H4 (cell line): ENCODE data around the gene DENND1C. TPM values are rescaled to one million over a fixed set of nuclear protein-coding genes. Genes with fewer than 3 reads are reported as not detected.

Experiments
- DNase-seq: peaks from one replicate; pipeline ENCODE4 v3.0.0-alpha.2; 2015; ENCODE audit warnings: low spot score
- total RNA-seq: library from RNA; depleted of rRNA; stranded (reverse); fragments of >200 nt; shearing (Covaris generic); gene quantifications from 2 replicates; pipeline ENCODE4 v1.2.3, GENCODE V29; 2014

DENND1C gene
- total RNA-seq, 1 experiment from 2014 or later: 0.19 TPM

DNA sequence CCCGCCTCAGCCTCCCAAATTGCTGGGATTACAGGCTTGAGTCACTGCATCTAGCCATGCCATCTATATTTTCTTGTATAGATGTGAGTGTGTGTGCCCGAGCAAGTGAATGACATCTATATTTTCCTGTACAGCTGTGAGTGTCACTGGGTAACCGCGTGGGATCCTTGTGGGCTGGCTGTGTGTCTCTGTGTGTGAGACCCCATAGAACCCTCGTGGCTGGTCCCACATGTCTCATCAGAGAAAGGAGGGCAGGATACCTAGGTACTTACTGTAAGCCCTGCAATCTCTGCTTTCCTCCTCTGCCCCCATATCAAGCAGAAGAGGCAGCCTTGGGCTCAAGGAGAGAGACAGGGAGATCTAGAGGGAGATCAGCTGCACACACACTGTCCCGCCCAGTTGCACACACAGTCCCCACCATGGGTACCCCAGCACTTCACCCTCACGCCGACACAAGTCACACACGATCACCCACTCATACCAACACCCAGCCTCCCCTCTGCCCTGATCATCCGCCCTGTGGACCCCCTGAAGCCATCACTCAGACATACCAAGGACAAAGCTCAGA lies 655 bp downstream of the DENND1C start:
- DNase-seq: no peak

GRCh38 chr19:6479836-6480398 lies 1.7 kb downstream of the DENND1C start:
- no peak for DNase-seq

GRCh38 chr19:6478815-6479214 lies 2.8 kb downstream of the DENND1C start:
- no peak for DNase-seq

- DNase-seq: no peak
Observed at GRCh38 chr19:6476896-6477431, 4.6 kb downstream of the DENND1C start.

DNA sequence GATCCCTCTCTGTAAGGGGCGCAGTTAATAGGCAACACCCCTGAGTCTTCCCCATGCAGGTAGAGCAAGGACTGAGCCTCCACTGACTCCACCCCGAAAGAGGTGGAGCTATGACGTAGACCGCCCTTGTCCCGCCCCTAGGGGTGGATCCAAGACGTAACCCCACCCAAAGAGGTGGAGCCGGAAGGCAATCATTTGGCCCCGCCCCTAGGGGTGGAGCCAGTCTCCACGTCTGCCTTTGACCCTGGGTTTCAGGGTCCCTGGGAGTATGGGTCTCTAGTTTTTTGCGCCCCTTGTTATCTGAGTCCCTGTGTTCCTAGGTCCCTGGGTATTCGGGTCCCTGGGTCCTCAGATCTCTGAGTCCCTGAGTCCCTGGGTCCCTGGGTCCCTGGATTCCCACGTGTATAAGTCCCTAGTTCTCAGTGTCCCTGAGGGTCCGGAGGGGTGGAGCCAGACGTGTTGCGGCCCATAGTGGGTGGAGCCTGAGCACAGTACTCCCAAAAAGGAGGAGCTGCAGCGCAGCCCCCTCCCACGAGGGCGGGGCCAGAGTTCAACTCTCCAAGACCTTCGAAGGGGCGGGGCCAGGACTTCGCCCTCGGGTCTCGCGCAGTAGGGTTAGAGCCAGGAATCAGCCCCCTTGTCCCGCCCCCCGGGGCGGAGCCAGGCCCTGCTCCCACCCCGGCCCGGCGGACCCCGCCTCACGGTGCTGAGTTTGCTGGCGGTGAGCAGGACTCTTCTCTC lies 5.3 kb downstream of the DENND1C start:
- DNase-seq: no peak

- DNase-seq: no peak
Observed at GRCh38 chr19:6475321-6476108, 6.1 kb downstream of the DENND1C start.

GRCh38 chr19:6473647-6474046 lies 7.9 kb downstream of the DENND1C start:
- DNase-seq: no peak

- DNase-seq: no peak
Observed at GRCh38 chr19:6472713-6473112, 8.9 kb downstream of the DENND1C start.

- no peak for DNase-seq
Observed at GRCh38 chr19:6471076-6471475, 10.5 kb downstream of the DENND1C start.

- no peak for DNase-seq
Observed at GRCh38 chr19:6470173-6470572, 11.4 kb downstream of the DENND1C start.

DNA sequence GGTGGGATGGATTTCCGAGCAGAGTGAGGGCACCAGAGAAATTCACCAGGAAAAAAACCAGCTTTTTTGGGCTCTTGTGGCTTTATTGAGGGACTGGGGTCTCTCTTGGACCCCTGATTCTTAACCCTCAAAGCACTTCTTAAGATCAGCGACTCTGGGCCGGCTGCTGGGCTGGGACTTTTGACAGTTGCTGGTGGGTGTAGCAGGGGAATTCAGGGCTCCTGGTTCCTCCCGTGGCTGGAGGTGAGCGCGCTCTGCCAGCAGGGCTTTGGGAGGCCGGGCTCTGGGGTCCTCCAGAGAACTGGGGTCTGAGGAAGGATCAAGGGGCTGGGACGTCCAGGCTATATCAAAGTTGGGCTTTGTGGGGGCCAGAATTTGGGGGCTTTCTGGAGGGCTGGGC lies 14.2 kb downstream of the DENND1C start:
- no peak for DNase-seq

- DNase-seq: no peak
Observed at GRCh38 chr19:6466526-6467248, 14.9 kb downstream of the DENND1C start.

- DNase-seq: no peak
Observed at GRCh38 chr19:6465663-6466062, 15.9 kb downstream of the DENND1C start.

GRCh38 chr19:6465006-6465405 lies 16.6 kb downstream of the DENND1C start:
- DNase-seq: no peak

GRCh38 chr19:6464070-6464873 lies 17.3 kb downstream of the DENND1C start, which contains the start of gene CRB3:
Gene CRB3, plus strand, starts transcription at chr19:6464271. Its CDS starts 431 bp downstream, at chr19:6464702.
- DNase-seq: no peak

- DNase-seq: peak; percentile 92
Observed at GRCh38 chr19:6460099-6460884, 21.3 kb downstream of the DENND1C start.

DNA sequence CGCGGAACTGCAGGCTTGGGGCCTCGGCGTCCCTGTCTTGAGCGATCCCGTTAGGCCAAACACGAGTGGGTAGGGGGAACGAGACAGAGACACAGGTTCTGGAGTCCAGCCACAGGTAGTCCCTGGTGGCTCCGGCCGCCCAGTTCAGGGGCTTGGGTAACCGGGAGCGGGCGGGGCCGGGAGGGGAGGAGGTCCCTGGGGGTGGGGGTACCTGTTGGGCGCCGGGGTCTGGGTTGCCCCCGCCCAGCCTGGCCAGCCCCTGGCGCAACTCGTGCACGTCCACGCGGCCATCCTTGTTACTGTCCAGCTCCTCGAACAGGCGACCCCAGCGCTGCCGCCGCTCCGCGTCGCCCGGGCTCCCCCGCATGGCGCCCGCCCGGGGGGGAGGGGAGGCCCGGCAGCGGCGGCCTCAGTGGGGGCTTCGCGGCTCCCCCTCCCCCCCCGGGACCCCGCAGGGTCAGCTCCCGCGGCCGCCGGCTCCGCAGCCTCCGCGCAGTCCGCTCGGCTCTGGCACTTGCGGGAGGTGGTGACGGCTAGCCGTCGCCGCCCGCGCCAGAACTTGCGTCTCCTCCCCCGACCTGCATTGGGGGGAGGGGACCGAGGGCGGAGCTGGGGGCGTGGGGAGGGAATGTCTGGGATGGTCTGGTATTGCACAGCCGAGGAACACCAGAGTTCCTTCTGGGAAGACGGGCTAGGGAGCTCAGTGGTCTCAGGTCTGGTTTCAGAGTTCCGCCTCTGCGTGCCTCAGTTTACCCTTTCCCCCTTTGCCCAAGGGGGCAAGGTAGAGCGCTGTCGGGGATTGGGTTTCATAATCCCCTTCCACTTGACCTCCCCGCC lies 22.1 kb downstream of the DENND1C start, which contains the start of gene SLC25A23:
Gene SLC25A23, minus strand, starts transcription at position 531 of the 837 bp plus-strand sequence. Its CDS starts 164 bp downstream, at position 367.
- peak; percentile 53 for DNase-seq

GRCh38 chr19:6458695-6459261 lies 22.8 kb downstream of the DENND1C start:
- no peak for DNase-seq
